Measurements from ENCODE around the gene ATAD2B.

GRCh38 chr2:23746141-23746863 is 180.6 kb downstream of the ATAD2B start:
- no peak for TF ChIP-seq SRF (IDR thresholded peaks at IDR 0.05; ENCODE audit: low read depth, low read length)
- no peak for TF ChIP-seq CREB1 (IDR thresholded peaks at IDR 0.05)
- no peak for TF ChIP-seq POLR2A (IDR thresholded peaks at IDR 0.05; ENCODE audit: control extremely low read depth in 1 of 2, low read depth in 2 of 2, low read length in 2 of 2)
- TF ChIP-seq TAF1 (IDR thresholded peaks at IDR 0.05; ENCODE audit: low read depth, low read length): no peak
- TF ChIP-seq RNF2 (IDR thresholded peaks at IDR 0.05; ENCODE audit: borderline replicate concordance, low read depth, low read length, missing control alignments, poor library complexity, severe bottlenecking): no peak

Measured in H1 (cell line).